Spleen (tissue), 11 donors: Measurements from ENCODE around the gene SH3RF3. TPM values are rescaled to one million over a fixed set of nuclear protein-coding genes. Genes with fewer than 3 reads are reported as not detected.

Experiments
- DNase-seq: peaks from one replicate; pipeline ENCODE4 v3.0.0-alpha.2; 2020
- H3K27ac ChIP-seq, 8 donors: fragments of 200-600 bp; sonication (generic) in 7 of 8; 1 replicate in 4 of 8; 2 replicates in 4 of 8; pipeline versions ENCODE4 v1.5.0 to v1.8.0; 2016 to 2021; ENCODE audit warnings: inconsistent platforms in 4 of 8, mild to moderate bottlenecking in 4 of 8, moderate library complexity in 1 of 8
- H3K27me3 ChIP-seq, 7 donors: fragments of 200-600 bp; sonication (generic) in 6 of 7; replicated peaks in 1 of 7; 1 replicate in 4 of 7; 2 replicates in 3 of 7; pipeline versions ENCODE4 v1.5.0 to v1.8.0; 2016 to 2021; ENCODE audit warnings: inconsistent platforms in 3 of 7, mild to moderate bottlenecking in 1 of 7
- H3K36me3 ChIP-seq, 6 donors: fragments of 200-600 bp; sonication (generic) in 5 of 6; 1 replicate in 4 of 6; 2 replicates in 2 of 6; pipeline versions ENCODE4 v1.5.0 to v1.8.0; 2016 to 2021; ENCODE audit warnings: inconsistent platforms in 2 of 6
- H3K4me1 ChIP-seq, 6 donors: fragments of 200-600 bp; sonication (generic) in 5 of 6; 1 replicate in 3 of 6; 2 replicates in 3 of 6; pipeline versions ENCODE4 v1.5.0 to v1.8.0; 2016 to 2021; ENCODE audit warnings: inconsistent platforms in 3 of 6
- H3K4me3 ChIP-seq, 8 donors: fragments of 200-600 bp; sonication (generic) in 7 of 8; 1 replicate in 4 of 8; 2 replicates in 4 of 8; pipeline versions ENCODE4 v1.5.0 to v1.8.0; 2016 to 2021; ENCODE audit warnings: inconsistent platforms in 4 of 8, mild to moderate bottlenecking in 4 of 8, moderate library complexity in 2 of 8
- H3K9me3 ChIP-seq, 8 donors: fragments of 200-600 bp; sonication (generic) in 7 of 8; 1 replicate in 4 of 8; 2 replicates in 4 of 8; pipeline versions ENCODE4 v1.5.0 to v1.8.0; 2016 to 2021; ENCODE audit warnings: inconsistent platforms in 4 of 8
- CTCF ChIP-seq, 11 experiments: fragments of 200-600 bp in 7 of 11; fragments of 450-650 bp in 4 of 11; sonication (generic) in 4 of 11; IDR thresholded peaks in 8 of 11; conservative IDR thresholded peaks in 3 of 11; 1 replicate in 7 of 11; 2 replicates in 4 of 11; pipeline versions ENCODE4 v1.4.0 to v1.8.0; 2016 to 2021; ENCODE audit warnings: antibody characterized with exemption in 11 of 11, inconsistent platforms in 4 of 11, mild to moderate bottlenecking in 1 of 11
- POLR2A ChIP-seq, 3 donors: fragments of 450-650 bp; IDR thresholded peaks; one replicate each; pipeline ENCODE4 v1.5.1; 2017; ENCODE audit warnings: antibody characterized with exemption in 3 of 3, mild to moderate bottlenecking in 1 of 3
- POLR2AphosphoS5 ChIP-seq, 3 donors: sonication (generic); formaldehyde crosslinking; IDR thresholded peaks; one replicate each; pipeline ENCODE4 v1.5.1; 2017; ENCODE audit warnings: antibody characterized with exemption in 3 of 3
- WGBS, 5 donors: extraction: QIAGEN DNeasy Blood & Tissue Kit in 3 of 5; methylation state at CpG; one replicate each; pipeline versions ENCODE4 v1.1.5 to v1.1.7; 2013 to 2018; 5-methylcytosine and 5-hydroxymethylcytosine counted together
- intact Hi-C: fragments of 100-400 bp; cut with DNase I; formaldehyde crosslinking; loops from one replicate; pipeline ENCODE4 v1.15.0; 2023; ENCODE audit warnings: low total_unique reads
- polyA plus RNA-seq, 3 donors: library from polyadenylated mRNA; stranded (reverse); fragments of 200-250 nt; gene quantifications; one replicate each; pipeline ENCODE4 v1.2.1, GENCODE V29; 2013
- total RNA-seq, 7 donors: library from RNA; depleted of rRNA in 3 of 7; stranded (reverse); fragments of >200 nt in 3 of 7; fragmentation: NEBNext Ultra II Directional in 4 of 7; extraction: Animal tissue kit (Norgen Biotek cat#: 25700) in 4 of 7; gene quantifications; one replicate each; pipeline versions ENCODE4 v1.1.0 to v1.2.1, GENCODE V29; 2016 to 2021
- donor health status: healthy with polysubstance abuse.
- donor health status: DM: no; HTN: no; CAD: no; lungs with moderate emphysema.
- donor health status: DM: no; HTN: no; CAD: no.
- donor health status: Bipolar disorder and iron deficiency.
- donor health status: healthy.
- donor health status: DM: no; HTN: no; CAD: no.
- donor health status: DM: yes; HTN: yes; CAD: no.

Gene SH3RF3
- total and polyA plus RNA-seq, 10 donors: 1.3 to 7.6 (median 4.7) TPM

GRCh38 chr2:109442715-109443319 is 313.8 kb downstream of the SH3RF3 start:
- H3K4me1 ChIP-seq: no peaks in the 10 kb centered on the region
- H3K9me3 ChIP-seq: peaks cover 9 to 58% (median 52%) of the 10 kb centered on the region in 8 donors
- H3K36me3 ChIP-seq: peaks cover 0 to 3% (median 0%) of the 10 kb centered on the region in 6 donors
- WGBS, 5 donors: 91 to 99% (median 93%) methylated on average over 2 of the region's 2 CpGs
- DNase-seq: no peak
- H3K27ac ChIP-seq: no peak overlapping the region
- no peaks in the 10 kb centered on the region for H3K27me3 ChIP-seq
- H3K4me3 ChIP-seq: no peak overlapping the region
- intact Hi-C loops: no loop called here
- TF ChIP-seq CTCF (IDR thresholded peaks at IDR 0.05 in 8 of 11, conservative IDR thresholded peaks at IDR 0.05 in 3 of 11): no peak
- TF ChIP-seq POLR2A (IDR thresholded peaks at IDR 0.05): no peak
- TF ChIP-seq POLR2AphosphoS5 (IDR thresholded peaks at IDR 0.05): no peak

GRCh38 chr2:109444916-109445315 is 315.9 kb downstream of the SH3RF3 start:
- TF ChIP-seq CTCF (IDR thresholded peaks at IDR 0.05 in 8 of 11, conservative IDR thresholded peaks at IDR 0.05 in 3 of 11) (no peak), POLR2AphosphoS5 (IDR thresholded peaks at IDR 0.05) (no peak), POLR2A (IDR thresholded peaks at IDR 0.05) (no peak)
- Histone ChIP-seq H3K4me3 (no peak overlapping the region), H3K27ac (no peak overlapping the region), H3K36me3 (peaks cover 0 to 5% (median 0%) of the 10 kb centered on the region in 6 donors), H3K9me3 (peaks cover 9 to 58% (median 52%) of the 10 kb centered on the region in 8 donors), H3K27me3 (no peaks in the 10 kb centered on the region), H3K4me1 (no peaks in the 10 kb centered on the region)
- intact Hi-C loops: no loop called here
- no peak for DNase-seq

GRCh38 chr2:109446278-109447131 is 317.5 kb downstream of the SH3RF3 start:
- intact Hi-C loops: no loop called here
- WGBS, 5 donors: 86 to 94% (median 88%) methylated on average over 20 of the region's 20 CpGs
- Histone ChIP-seq H3K36me3 (peaks cover 0 to 5% (median 2%) of the 10 kb centered on the region in 6 donors), H3K9me3 (peaks cover 9 to 43% (median 40%) of the 10 kb centered on the region in 8 donors), H3K4me3 (no peak overlapping the region), H3K27ac (no peak overlapping the region), H3K4me1 (no peaks in the 10 kb centered on the region), H3K27me3 (no peaks in the 10 kb centered on the region)
- DNase-seq: peak; percentile 50
- TF ChIP-seq POLR2A (IDR thresholded peaks at IDR 0.05) (no peak), CTCF (IDR thresholded peaks at IDR 0.05 in 8 of 11, conservative IDR thresholded peaks at IDR 0.05 in 3 of 11) (no peak), POLR2AphosphoS5 (IDR thresholded peaks at IDR 0.05) (no peak)

- H3K4me1 ChIP-seq: no peaks in the 10 kb centered on the region
- peak; percentile 39 for DNase-seq
- no peaks in the 10 kb centered on the region for H3K27me3 ChIP-seq
- WGBS, 5 donors: 85 to 88% (median 87%) methylated on average over 9 of the region's 9 CpGs
- no peak for TF ChIP-seq CTCF (IDR thresholded peaks at IDR 0.05 in 8 of 11, conservative IDR thresholded peaks at IDR 0.05 in 3 of 11)
- TF ChIP-seq POLR2A (IDR thresholded peaks at IDR 0.05): no peak
- TF ChIP-seq POLR2AphosphoS5 (IDR thresholded peaks at IDR 0.05): no peak
- intact Hi-C loops: no loop called here
- H3K9me3 ChIP-seq: peaks cover 9 to 36% (median 33%) of the 10 kb centered on the region in 8 donors
- H3K27ac ChIP-seq: no peak overlapping the region
- peaks cover 0 to 10% (median 2%) of the 10 kb centered on the region in 6 donors for H3K36me3 ChIP-seq
- H3K4me3 ChIP-seq: no peak overlapping the region
Measured at GRCh38 chr2:109447251-109447661, 318.3 kb downstream of the SH3RF3 start.
